ENCODE results near the gene FSCN2. TPM values are rescaled to one million over a fixed set of nuclear protein-coding genes. Genes with fewer than 3 reads are reported as not detected.

The FSCN2 gene
- total and polyA plus RNA-seq, 12 donors: 0.14 to 1.3 (median 0.45) TPM; not detected in 2

- Histone ChIP-seq H3K27ac (no peak overlapping the region), H3K4me3 (no peak overlapping the region), H3K9me3 (no peaks in the 10 kb centered on the region), H3K36me3 (peaks cover 0 to 55% (median 17%) of the 10 kb centered on the region in 9 donors), H3K4me1 (peaks cover 3 to 32% (median 18%) of the 10 kb centered on the region in 9 donors), H3K27me3 (peaks cover 16 to 31% (median 29%) of the 10 kb centered on the region in 7 donors)
- TF ChIP-seq CTCF (IDR thresholded peaks at IDR 0.05): no peak
- 85 to 87% methylated on average over 10 of the region's 10 CpGs for WGBS, 2 donors
- intact Hi-C loops (cut with DNase I): loop anchor here in 3 of 10 donors (5.0 to 10.0 kb wide), 2 partner anchors 287 to 395 kb away; no protein-coding TSS in a partner anchor
- peak in 1 of 2 donors; percentile 4 for DNase-seq
- no peak for ATAC-seq
Observed at GRCh38 chr17:81539571-81539900, 11.4 kb downstream of the FSCN2 start.

DNA sequence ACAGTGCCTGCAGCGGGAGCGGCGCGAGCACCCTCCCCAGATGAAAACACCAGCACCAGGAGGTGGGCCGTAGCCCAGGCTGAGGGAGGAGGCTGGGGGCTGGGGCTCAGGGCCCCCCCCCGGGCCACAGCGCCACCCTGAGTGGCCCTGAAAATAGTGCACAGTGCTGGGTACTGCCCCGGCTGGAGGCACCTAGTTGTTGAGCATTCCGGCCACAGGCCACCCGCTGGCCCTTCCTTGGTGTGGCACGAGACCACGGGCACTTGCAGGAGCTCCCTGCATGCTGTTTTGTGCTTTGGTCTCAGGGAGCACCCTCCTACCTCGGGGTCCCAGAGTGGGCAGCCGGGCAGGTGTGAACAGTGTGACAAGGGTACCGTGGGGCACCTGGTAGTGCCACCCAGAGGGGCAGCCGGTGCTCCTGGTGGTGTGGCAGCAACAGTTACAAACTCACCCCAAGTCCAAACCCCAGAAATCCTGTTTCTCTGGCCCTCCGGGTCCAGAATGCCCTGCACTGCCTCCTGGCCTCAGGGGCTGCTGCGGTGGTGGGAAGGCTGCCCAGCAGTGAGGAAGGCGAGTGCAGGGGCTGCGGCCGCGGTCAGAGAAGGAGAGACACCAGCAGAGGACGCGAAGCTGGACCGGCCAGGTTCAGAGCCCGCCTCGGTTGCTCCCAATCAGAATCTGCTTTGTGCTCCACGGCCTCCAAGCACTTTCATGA lies 11.9 kb downstream of the FSCN2 start:
- intact Hi-C loops (cut with DNase I): loop anchor here in 3 of 10 donors (5.0 to 10.0 kb wide), 2 partner anchors 288 to 395 kb away; no protein-coding TSS in a partner anchor
- ATAC-seq (no peak), DNase-seq (peak in 1 of 2 donors; percentile 8)
- Histone ChIP-seq H3K4me1 (peaks cover 3 to 32% (median 18%) of the 10 kb centered on the region in 9 donors), H3K9me3 (no peaks in the 10 kb centered on the region), H3K4me3 (no peak overlapping the region), H3K27ac (no peak overlapping the region), H3K27me3 (peaks cover 16 to 26% (median 24%) of the 10 kb centered on the region in 7 donors), H3K36me3 (peaks cover 0 to 61% (median 22%) of the 10 kb centered on the region in 9 donors)
- WGBS, 2 donors: 95% methylated on average over 28 of the region's 28 CpGs
- no peak for TF ChIP-seq CTCF (IDR thresholded peaks at IDR 0.05)

DNA sequence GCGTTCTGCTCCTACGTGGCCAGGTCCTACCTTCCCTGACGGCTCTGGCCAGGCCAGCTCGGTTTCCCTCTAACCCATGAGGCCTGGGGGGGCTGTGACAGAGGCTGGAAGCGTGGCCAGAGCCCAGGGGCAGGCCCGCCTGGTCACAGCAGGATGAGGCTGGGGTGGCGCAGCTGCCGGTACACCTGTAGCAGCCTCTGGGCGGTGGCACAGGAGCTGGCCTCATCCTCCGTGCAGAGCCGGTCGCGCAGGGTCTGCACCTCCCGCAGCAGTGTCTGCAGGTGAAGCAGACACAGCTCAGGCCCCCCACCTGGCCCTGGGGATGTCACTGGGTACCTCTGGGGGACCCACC lies 12.5 kb downstream of the FSCN2 start:
- no peaks in the 10 kb centered on the region for H3K9me3 ChIP-seq
- H3K36me3 ChIP-seq: peaks cover 0 to 66% (median 25%) of the 10 kb centered on the region in 9 donors
- intact Hi-C loops (cut with DNase I): no loop called here
- no peak overlapping the region for H3K4me3 ChIP-seq
- no peak for TF ChIP-seq CTCF (IDR thresholded peaks at IDR 0.05)
- peaks cover 16 to 26% (median 23%) of the 10 kb centered on the region in 7 donors for H3K27me3 ChIP-seq
- DNase-seq (peak in 1 of 2 donors; percentile 9), ATAC-seq (no peak)
- WGBS, 2 donors: 94 to 96% methylated on average over 14 of the region's 14 CpGs
- no peak overlapping the region for H3K27ac ChIP-seq
- peaks cover 3 to 32% (median 18%) of the 10 kb centered on the region in 9 donors for H3K4me1 ChIP-seq

DNA sequence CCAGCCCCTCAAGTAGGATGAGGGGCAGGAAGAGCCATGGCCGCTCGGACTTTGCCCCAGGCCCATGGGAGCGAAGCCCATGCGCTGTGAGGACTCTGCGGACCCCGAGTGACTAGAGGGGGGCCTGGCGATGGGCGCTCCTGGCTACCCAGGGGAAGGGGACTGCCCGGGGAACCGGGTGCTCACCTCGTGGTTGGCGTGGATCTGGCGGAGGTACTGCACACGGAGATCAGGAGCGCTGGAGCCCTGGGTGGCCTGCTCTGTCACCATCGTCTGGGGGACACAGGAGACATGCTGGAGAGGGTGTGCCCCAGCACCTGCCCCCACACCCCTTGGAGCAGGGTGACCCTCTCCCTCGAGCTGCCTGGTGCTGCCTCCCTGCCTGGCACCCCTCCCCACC lies 12.9 kb downstream of the FSCN2 start:
- ATAC-seq (no peak), DNase-seq (peak in 1 of 2 donors; percentile 5)
- TF ChIP-seq CTCF (IDR thresholded peaks at IDR 0.05): no peak
- Histone ChIP-seq H3K27me3 (peaks cover 12 to 22% (median 19%) of the 10 kb centered on the region in 7 donors), H3K36me3 (peaks cover 0 to 71% (median 25%) of the 10 kb centered on the region in 9 donors), H3K27ac (no peak overlapping the region), H3K9me3 (no peaks in the 10 kb centered on the region), H3K4me3 (no peak overlapping the region), H3K4me1 (peaks cover 3 to 32% (median 17%) of the 10 kb centered on the region in 9 donors)
- intact Hi-C loops (cut with DNase I): no loop called here
- 91 to 94% methylated on average over 17 of the region's 17 CpGs for WGBS, 2 donors
